IMR-90 (cell line): ENCODE results near the gene ZNF76. TPM values are rescaled to one million over a fixed set of nuclear protein-coding genes. Genes with fewer than 3 reads are reported as not detected.

ENCODE experiments used
- ATAC-seq: fragments of 200-7000 bp; cut with Tn5 transposase; 2 replicates; pipeline ENCODE4 v1.9.1; 2020; ENCODE audit warnings: low read depth, mild to moderate bottlenecking, moderate library complexity
- BruUV-seq: library from RNA; stranded (reverse); fragments of 400-500 nt; replicated peaks from 2 replicates; lab custom pipeline; 2021; lab: Mats Ljungman, UMichigan
- CTCF ChIA-PET: fragments of 300-600 bp; formaldehyde crosslinking; extraction: SDS; loops from one replicate; lab custom pipeline; 2021; ENCODE audit warnings: antibody characterized with exemption; lab: Yijun Ruan, JAX
- POLR2A ChIA-PET: fragments of 300-600 bp; sonication (Branson Sonifier 250); formaldehyde crosslinking; loops from one replicate; lab custom pipeline; 2022; ENCODE audit warnings: antibody characterized with exemption; ENCODE audit not compliant: unreplicated experiment; lab: Charles Lee
- DNase-seq: peaks from one replicate; pipeline ENCODE4 v3.0.0; 2013
- H2AFZ ChIP-seq: replicated peaks from 2 replicates; pipeline ENCODE3; 2013; ENCODE audit warnings: low read length, mild to moderate bottlenecking; ENCODE audit not compliant: poor library complexity
- H2AK5ac ChIP-seq: 2 replicates; pipeline ENCODE4 v1.6.1; 2013; ENCODE audit warnings: low read depth, low read length, inconsistent platforms
- H2AK9ac ChIP-seq: replicated peaks from 2 replicates; pipeline ENCODE3; 2013; ENCODE audit warnings: mild to moderate bottlenecking, low read depth, low read length, moderate library complexity; ENCODE audit not compliant: poor library complexity
- H2BK120ac ChIP-seq: 2 replicates; pipeline ENCODE4 v1.6.1; 2013; ENCODE audit warnings: low read depth, low read length, inconsistent platforms
- H2BK15ac ChIP-seq: 3 replicates; pipeline ENCODE4 v1.6.1; 2013; ENCODE audit warnings: low read depth, low read length, inconsistent platforms
- H2BK20ac ChIP-seq: 2 replicates; pipeline ENCODE4 v1.6.1; 2013; ENCODE audit warnings: low read depth, mild to moderate bottlenecking, inconsistent platforms, low read length, moderate library complexity
- H2BK5ac ChIP-seq: 2 replicates; pipeline ENCODE4 v1.6.1; 2013; ENCODE audit warnings: mild to moderate bottlenecking, low read depth, low read length, inconsistent platforms; ENCODE audit not compliant: poor library complexity, severe bottlenecking
- H3K14ac ChIP-seq: replicated peaks from 2 replicates; pipeline ENCODE4 v1.6.1; 2013; ENCODE audit warnings: low read depth, low read length, inconsistent platforms
- H3K18ac ChIP-seq: 2 replicates; pipeline ENCODE4 v1.6.1; 2013; ENCODE audit warnings: low read depth, low read length, control low read depth
- H3K23ac ChIP-seq: 2 replicates; pipeline ENCODE4 v1.6.1; 2013; ENCODE audit warnings: low read depth, low read length, inconsistent platforms
- H3K27ac ChIP-seq: 2 replicates; pipeline ENCODE4 v1.5.1; 2013; ENCODE audit warnings: mild to moderate bottlenecking, control low read depth, low read length; ENCODE audit not compliant: insufficient read depth
- H3K27me3 ChIP-seq: 2 replicates; pipeline ENCODE4 v1.6.1; 2013; ENCODE audit warnings: low read length; ENCODE audit not compliant: control insufficient read depth, insufficient read depth
- H3K36me3 ChIP-seq: 2 replicates; pipeline ENCODE4 v1.6.1; 2013; ENCODE audit warnings: low read length, mixed read lengths; ENCODE audit not compliant: control insufficient read depth, insufficient read depth
- H3K4ac ChIP-seq: 2 replicates; pipeline ENCODE4 v1.6.1; 2013; ENCODE audit warnings: low read depth, low read length, inconsistent platforms
- H3K4me1 ChIP-seq: 2 replicates; pipeline ENCODE4 v1.6.1; 2013; ENCODE audit warnings: low read length, mixed read lengths; ENCODE audit not compliant: control insufficient read depth, insufficient read depth
- H3K4me2 ChIP-seq: 2 replicates; pipeline ENCODE4 v1.6.1; 2013; ENCODE audit warnings: low read depth, mild to moderate bottlenecking, control low read depth, low read length, moderate library complexity
- H3K4me3 ChIP-seq: 2 replicates; pipeline ENCODE4 v1.5.1; 2013; ENCODE audit warnings: low read depth, mild to moderate bottlenecking, control low read depth, low read length, moderate library complexity; ENCODE audit not compliant: insufficient read depth
- H3K56ac ChIP-seq: 2 replicates; pipeline ENCODE4 v1.6.1; 2013; ENCODE audit warnings: low read length, inconsistent platforms; ENCODE audit not compliant: insufficient read depth; ENCODE audit errors: extremely low read depth
- H3K79me1 ChIP-seq, 2 experiments: 2 replicates each; pipeline ENCODE4 v1.6.1; 2013; ENCODE audit warnings: low read length in 2 of 2, inconsistent platforms in 1 of 2, low read depth in 1 of 2
- H3K9ac ChIP-seq: 2 replicates; pipeline ENCODE4 v1.6.1; 2013; ENCODE audit warnings: low read depth, low read length, control low read depth
- H3K9me1 ChIP-seq: 2 replicates; pipeline ENCODE4 v1.6.1; 2013; ENCODE audit warnings: low read length, inconsistent platforms; ENCODE audit not compliant: insufficient read depth
- H3K9me3 ChIP-seq: 2 replicates; pipeline ENCODE4 v1.6.1; 2013; ENCODE audit warnings: low read length; ENCODE audit not compliant: control insufficient read depth, insufficient read depth
- H4K20me1 ChIP-seq: 2 replicates; pipeline ENCODE4 v1.6.1; 2013; ENCODE audit warnings: low read length, inconsistent platforms; ENCODE audit not compliant: insufficient read depth
- H4K5ac ChIP-seq: 2 replicates; pipeline ENCODE4 v1.6.1; 2013; ENCODE audit warnings: mild to moderate bottlenecking, low read depth, low read length, control low read depth
- H4K8ac ChIP-seq, 2 experiments: 2 replicates each; pipeline ENCODE4 v1.6.1; 2013; ENCODE audit warnings: low read depth in 2 of 2, low read length in 2 of 2, control low read depth in 1 of 2, inconsistent platforms in 1 of 2
- H4K91ac ChIP-seq: 2 replicates; pipeline ENCODE4 v1.6.1; 2013; ENCODE audit warnings: low read depth, low read length, inconsistent platforms; ENCODE audit not compliant: insufficient read depth
- BHLHE40 ChIP-seq: fragments of 150-350 bp; IDR thresholded peaks from 2 replicates; pipeline ENCODE4 v1.6.1; 2016; ENCODE audit warnings: mild to moderate bottlenecking, low read depth, low read length
- CEBPB ChIP-seq: IDR thresholded peaks from 2 replicates; pipeline ENCODE4 v1.6.1; 2012; ENCODE audit warnings: low read depth, low read length, improper control_type of control experiment
- CHD1 ChIP-seq: IDR thresholded peaks from 2 replicates; pipeline ENCODE4 v1.6.1; 2012; ENCODE audit warnings: low read depth, low read length, improper control_type of control experiment
- CTCF ChIP-seq: conservative IDR thresholded peaks from 2 replicates; pipeline ENCODE4 v1.5.1; 2012; ENCODE audit warnings: mild to moderate bottlenecking, low read depth, low read length, improper control_type of control experiment
- FOS ChIP-seq: fragments of 150-350 bp; IDR thresholded peaks from 2 replicates; pipeline ENCODE4 v1.6.1; 2016; ENCODE audit warnings: low read depth, low read length
- MAFK ChIP-seq: IDR thresholded peaks from 2 replicates; pipeline ENCODE4 v1.6.1; 2012; ENCODE audit warnings: low read depth, low read length, improper control_type of control experiment
- MAZ ChIP-seq: IDR thresholded peaks from 2 replicates; pipeline ENCODE4 v1.6.1; 2012; ENCODE audit warnings: low read depth, mild to moderate bottlenecking, low read length, improper control_type of control experiment, moderate library complexity, borderline replicate concordance
- MXI1 ChIP-seq: IDR thresholded peaks from 2 replicates; pipeline ENCODE4 v1.6.1; 2012; ENCODE audit warnings: low read depth, mild to moderate bottlenecking, low read length, moderate library complexity, borderline replicate concordance
- NFE2L2 ChIP-seq: fragments of 150-350 bp; IDR thresholded peaks from 2 replicates; pipeline ENCODE4 v1.6.1; 2016; ENCODE audit warnings: low read depth, mild to moderate bottlenecking, low read length
- POLR2A ChIP-seq: IDR thresholded peaks from 2 replicates; pipeline ENCODE4 v1.6.1; 2012; ENCODE audit warnings: mild to moderate bottlenecking, low read depth, low read length
- RCOR1 ChIP-seq: IDR thresholded peaks from 2 replicates; pipeline ENCODE4 v1.6.1; 2012; ENCODE audit warnings: mild to moderate bottlenecking, low read length, improper control_type of control experiment; ENCODE audit not compliant: insufficient replicate concordance
- SMC3 ChIP-seq: fragments of 150-350 bp; IDR thresholded peaks from 2 replicates; pipeline ENCODE4 v1.6.1; 2016; ENCODE audit warnings: low read depth, mild to moderate bottlenecking, antibody characterized with exemption, low read length, moderate library complexity
- WGBS, 2 experiments: methylation state at CpG; one replicate each; pipeline versions ENCODE4 v1.1.5 to v1.1.7; 2013; ENCODE audit warnings: missing lambda C conversion rate in 2 of 2; ENCODE audit not compliant: insufficient read length in 1 of 2; ENCODE audit errors: extremely low coverage in 2 of 2; 5-methylcytosine and 5-hydroxymethylcytosine counted together
- dilution Hi-C: fragments of 300-500 bp; cut with HindIII; formaldehyde crosslinking; loops from one replicate; pipeline ENCODE4 v1.14.3; 2018; ENCODE audit warnings: low sequenced_read_pairs; ENCODE audit not compliant: unreplicated experiment
- in situ Hi-C: fragments of 300-500 bp; cut with MboI; formaldehyde crosslinking; loops from 3 replicates; pipeline ENCODE4 v1.14.3; 2019; ENCODE audit warnings: low sequenced_read_pairs, inconsistent platforms, mixed read lengths
- intact Hi-C: fragments of 100-400 bp; cut with micrococcal nuclease; formaldehyde crosslinking; loops from 2 replicates; pipeline ENCODE4 v1.10.0; 2022
- polyA plus RNA-seq, 3 experiments: library from polyadenylated mRNA; depleted of rRNA; stranded (reverse); fragments of >200 nt; gene quantifications; 2 replicates each; pipeline ENCODE4 v1.2.3, GENCODE V29; 2012; ENCODE audit warnings: low replicate concordance in 1 of 3
- total RNA-seq: library from RNA; depleted of rRNA; stranded (reverse); fragments of >200 nt; gene quantifications from 2 replicates; pipeline ENCODE4 v1.2.3, GENCODE V29; 2012
- TF ChIP-seq, protein P1 (sequence below): fragments of 150-350 bp; IDR thresholded peaks from 2 replicates; pipeline ENCODE4 v1.6.1; 2017; ENCODE audit warnings: mild to moderate bottlenecking, antibody characterized with exemption, low read length, low read depth
- TF ChIP-seq, protein P2 (sequence below): fragments of 150-350 bp; IDR thresholded peaks from 2 replicates; pipeline ENCODE4 v1.6.1; 2016; ENCODE audit warnings: low read depth, mild to moderate bottlenecking, low read length, moderate library complexity, borderline replicate concordance

The ZNF76 gene
- total and polyA plus RNA-seq, 2 of the 4 experiments (the other 2 are of a cell fraction), result 19.9 to 21.1 TPM

DNA sequence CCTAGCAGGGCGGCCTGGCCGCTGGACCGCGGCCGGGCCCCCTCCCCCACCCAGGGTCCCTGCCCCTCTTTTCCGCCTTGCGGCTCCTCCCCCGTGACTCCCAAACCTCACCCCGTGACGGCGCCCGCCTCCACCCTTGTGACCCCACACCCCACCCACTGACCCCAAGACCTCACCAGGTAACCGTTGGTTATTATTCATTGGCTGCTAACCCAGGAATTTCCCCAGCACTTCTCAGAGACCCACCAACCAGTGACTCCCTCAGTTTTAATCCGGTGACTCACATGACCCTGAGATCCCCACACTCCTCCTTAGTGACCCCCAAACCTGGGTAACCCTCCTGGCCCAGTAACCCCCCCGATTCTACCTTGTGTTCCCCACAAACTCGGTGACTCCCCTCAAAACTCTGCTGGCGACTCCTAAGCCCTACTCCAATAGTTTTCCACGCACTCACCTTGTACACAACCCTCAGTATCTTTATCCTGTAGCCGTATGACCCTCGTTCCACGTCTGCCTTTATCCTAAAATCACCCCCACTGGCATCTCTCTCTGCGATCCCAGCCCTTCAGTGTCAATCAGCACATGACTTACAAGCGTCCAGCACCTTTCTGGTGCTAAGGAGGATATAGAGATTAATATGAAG is 534 bp downstream of the ZNF76 start:
- no peaks in the 10 kb centered on the region for H3K36me3 ChIP-seq
- peak overlapping the region; percentile 91 for H3K14ac ChIP-seq
- peak overlapping the region; percentile 64 for H3K4me3 ChIP-seq
- H4K91ac ChIP-seq, result peak overlapping the region; percentile 84
- ChIA-PET CTCF (no interaction called here), POLR2A (interaction anchor here (0.6 kb wide), 1 partner anchor 443 kb away, joined by 4 read pairs; no protein-coding TSS in a partner anchor)
- peak; percentile 47 for ATAC-seq
- H3K23ac ChIP-seq, result peak overlapping the region; percentile 69; the same call in 1 of the 2 replicates
- BruUV-seq, result no TSS peak
- H3K9me3 ChIP-seq, result no peaks in the 10 kb centered on the region
- H3K18ac ChIP-seq, result peak overlapping the region; percentile 37; the same call in 1 of the 2 replicates
- TF ChIP-seq CTCF (no peak), MAZ (no peak), POLR2A (no peak), NFE2L2 (no peak), CHD1 (no peak), MXI1 (no peak), CEBPB (no peak), FOS (no peak), MAFK (no peak), SMC3 (no peak), RCOR1 (no peak), BHLHE40 (no peak)
- TF ChIP-seq, protein P1, sequence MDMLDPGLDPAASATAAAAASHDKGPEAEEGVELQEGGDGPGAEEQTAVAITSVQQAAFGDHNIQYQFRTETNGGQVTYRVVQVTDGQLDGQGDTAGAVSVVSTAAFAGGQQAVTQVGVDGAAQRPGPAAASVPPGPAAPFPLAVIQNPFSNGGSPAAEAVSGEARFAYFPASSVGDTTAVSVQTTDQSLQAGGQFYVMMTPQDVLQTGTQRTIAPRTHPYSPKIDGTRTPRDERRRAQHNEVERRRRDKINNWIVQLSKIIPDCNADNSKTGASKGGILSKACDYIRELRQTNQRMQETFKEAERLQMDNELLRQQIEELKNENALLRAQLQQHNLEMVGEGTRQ, result no peak
- TF ChIP-seq, protein P2, sequence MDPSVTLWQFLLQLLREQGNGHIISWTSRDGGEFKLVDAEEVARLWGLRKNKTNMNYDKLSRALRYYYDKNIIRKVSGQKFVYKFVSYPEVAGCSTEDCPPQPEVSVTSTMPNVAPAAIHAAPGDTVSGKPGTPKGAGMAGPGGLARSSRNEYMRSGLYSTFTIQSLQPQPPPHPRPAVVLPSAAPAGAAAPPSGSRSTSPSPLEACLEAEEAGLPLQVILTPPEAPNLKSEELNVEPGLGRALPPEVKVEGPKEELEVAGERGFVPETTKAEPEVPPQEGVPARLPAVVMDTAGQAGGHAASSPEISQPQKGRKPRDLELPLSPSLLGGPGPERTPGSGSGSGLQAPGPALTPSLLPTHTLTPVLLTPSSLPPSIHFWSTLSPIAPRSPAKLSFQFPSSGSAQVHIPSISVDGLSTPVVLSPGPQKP, result no peak
- H2BK5ac ChIP-seq, result peak overlapping the region; percentile 59
- 14% methylated on average over 5 of the region's 23 CpGs; no CpG with 5 or more reads in 1 of the 2 experiments for WGBS, 2 experiments
- peak overlapping the region; percentile 62 for H3K27ac ChIP-seq
- no peaks in the 10 kb centered on the region for H4K20me1 ChIP-seq
- H3K4me2 ChIP-seq, result peak overlapping the region; percentile 96
- H4K5ac ChIP-seq, result peak overlapping the region; percentile 74
- peak overlapping the region; percentile 80 for H2AK9ac ChIP-seq
- H3K9me1 ChIP-seq, result peaks cover 9% of the 10 kb centered on the region
- no peaks in the 10 kb centered on the region for H3K27me3 ChIP-seq
- peak overlapping the region; percentile 30 for H2BK120ac ChIP-seq
- peak overlapping the region; percentile 86 for H3K4ac ChIP-seq
- peak overlapping the region; percentile 51 for H3K9ac ChIP-seq
- peak overlapping the region; percentile 66; the same call in 1 of the 3 replicates for H2BK15ac ChIP-seq
- in situ Hi-C loops (no loop called here), intact Hi-C loops (loop anchor here (1.0 kb wide), 1 partner anchor 28 kb away; no protein-coding TSS in a partner anchor), dilution Hi-C loops (no loop called here)
- H3K4me1 ChIP-seq, result peaks cover 8% of the 10 kb centered on the region; the same call in 1 of the 2 replicates
- H3K79me1 ChIP-seq, result peaks cover 31 to 46% of the 10 kb centered on the region in 2 experiments
- H2AFZ ChIP-seq, result peak overlapping the region; percentile 99
- peak; percentile 16 for DNase-seq
- peak overlapping the region; percentile 75; the same call in 1 of the 2 replicates for H3K56ac ChIP-seq
- H2AK5ac ChIP-seq, result peak overlapping the region; percentile 90
- peak overlapping the region; percentile 87 to 92 for H4K8ac ChIP-seq
- H2BK20ac ChIP-seq, result no peak overlapping the region
